ENCODE data around the gene MEI1.

DNA sequence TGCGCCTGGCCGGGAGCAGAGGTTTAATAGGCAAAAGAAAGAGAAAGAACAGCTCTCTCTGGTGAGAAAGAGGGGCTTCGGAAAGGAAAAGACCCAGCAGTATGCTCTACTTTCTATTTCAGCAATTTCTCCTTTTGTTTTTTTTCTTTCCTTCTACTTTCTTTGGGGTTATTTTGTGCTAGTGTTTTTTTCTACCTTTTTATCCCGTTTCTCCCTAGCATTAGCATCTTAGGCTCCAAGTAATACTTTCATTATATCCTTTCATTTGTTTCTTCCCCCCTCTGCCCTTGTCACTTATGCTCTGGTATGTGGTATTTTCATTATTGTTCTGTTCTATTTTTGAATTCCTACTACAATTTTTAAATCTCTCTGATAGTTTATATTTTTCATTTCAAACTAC is 15.1 kb upstream of the MEI1 start:
- TF ChIP-seq, protein P1, sequence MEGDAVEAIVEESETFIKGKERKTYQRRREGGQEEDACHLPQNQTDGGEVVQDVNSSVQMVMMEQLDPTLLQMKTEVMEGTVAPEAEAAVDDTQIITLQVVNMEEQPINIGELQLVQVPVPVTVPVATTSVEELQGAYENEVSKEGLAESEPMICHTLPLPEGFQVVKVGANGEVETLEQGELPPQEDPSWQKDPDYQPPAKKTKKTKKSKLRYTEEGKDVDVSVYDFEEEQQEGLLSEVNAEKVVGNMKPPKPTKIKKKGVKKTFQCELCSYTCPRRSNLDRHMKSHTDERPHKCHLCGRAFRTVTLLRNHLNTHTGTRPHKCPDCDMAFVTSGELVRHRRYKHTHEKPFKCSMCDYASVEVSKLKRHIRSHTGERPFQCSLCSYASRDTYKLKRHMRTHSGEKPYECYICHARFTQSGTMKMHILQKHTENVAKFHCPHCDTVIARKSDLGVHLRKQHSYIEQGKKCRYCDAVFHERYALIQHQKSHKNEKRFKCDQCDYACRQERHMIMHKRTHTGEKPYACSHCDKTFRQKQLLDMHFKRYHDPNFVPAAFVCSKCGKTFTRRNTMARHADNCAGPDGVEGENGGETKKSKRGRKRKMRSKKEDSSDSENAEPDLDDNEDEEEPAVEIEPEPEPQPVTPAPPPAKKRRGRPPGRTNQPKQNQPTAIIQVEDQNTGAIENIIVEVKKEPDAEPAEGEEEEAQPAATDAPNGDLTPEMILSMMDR (IDR thresholded peaks at IDR 0.05): no peak
- TF ChIP-seq POLR2AphosphoS5 (IDR thresholded peaks at IDR 0.05) (no peak), POLR2A (IDR thresholded peaks at IDR 0.05) (no peak), EP300 (IDR thresholded peaks at IDR 0.05) (no peak)

All from upper lobe of left lung (tissue), 4 donors.